A549 treated with CORT108297 at 1 μM for 4 hours (cell line): ENCODE data around the gene KREMEN2. TPM values are rescaled to one million over a fixed set of nuclear protein-coding genes. Genes with fewer than 3 reads are reported as not detected.

Experiments
- total RNA-seq: library from RNA; stranded (reverse); fragments of 200-300 nt; extraction: Qiagen RNA extraction; gene quantifications from 5 replicates; pipeline ENCODE4 v1.2.3, GENCODE V29; 2022

KREMEN2 gene, protein sequence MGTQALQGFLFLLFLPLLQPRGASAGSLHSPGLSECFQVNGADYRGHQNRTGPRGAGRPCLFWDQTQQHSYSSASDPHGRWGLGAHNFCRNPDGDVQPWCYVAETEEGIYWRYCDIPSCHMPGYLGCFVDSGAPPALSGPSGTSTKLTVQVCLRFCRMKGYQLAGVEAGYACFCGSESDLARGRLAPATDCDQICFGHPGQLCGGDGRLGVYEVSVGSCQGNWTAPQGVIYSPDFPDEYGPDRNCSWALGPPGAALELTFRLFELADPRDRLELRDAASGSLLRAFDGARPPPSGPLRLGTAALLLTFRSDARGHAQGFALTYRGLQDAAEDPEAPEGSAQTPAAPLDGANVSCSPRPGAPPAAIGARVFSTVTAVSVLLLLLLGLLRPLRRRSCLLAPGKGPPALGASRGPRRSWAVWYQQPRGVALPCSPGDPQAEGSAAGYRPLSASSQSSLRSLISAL
- 0.74 to 2.4 TPM (median 2.2 TPM) in 5 replicates for total RNA-seq

DNA sequence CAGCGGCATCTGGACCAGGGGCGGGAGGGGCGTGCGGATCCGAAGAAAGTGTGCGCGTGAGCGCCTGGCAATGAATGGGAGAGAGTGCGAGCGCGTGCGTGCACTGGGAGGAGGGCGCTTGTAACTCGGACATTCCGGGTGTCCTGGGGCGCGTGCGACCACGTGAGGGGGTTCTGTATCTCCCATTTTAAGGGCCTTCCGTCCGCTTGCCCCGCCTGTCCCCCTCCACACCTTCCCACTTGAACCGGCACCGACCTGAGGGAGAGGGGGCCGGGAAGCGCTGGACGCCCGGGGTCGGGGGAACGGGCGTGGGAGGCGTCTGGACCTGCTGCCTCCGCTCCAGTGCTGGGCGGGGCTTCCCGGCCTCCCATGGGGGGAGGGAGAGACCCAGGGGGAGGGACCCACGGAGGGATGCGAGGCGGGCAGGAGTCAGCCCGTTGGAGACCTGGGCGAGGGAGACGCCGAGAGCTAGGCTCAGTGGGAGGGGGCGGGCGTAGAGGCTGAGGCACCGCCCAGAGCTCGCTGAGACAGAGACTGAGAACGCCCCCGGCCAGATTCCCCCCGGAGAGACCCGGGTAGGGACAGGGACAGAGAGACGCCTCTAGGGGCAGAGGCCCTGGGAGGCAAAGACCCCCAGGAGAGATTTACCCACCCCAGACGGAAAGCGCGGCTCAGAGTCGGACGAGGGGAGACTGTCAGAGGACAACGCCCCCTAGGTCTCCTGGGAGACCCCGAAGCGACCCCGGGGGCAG lies at the start of gene KREMEN2:
TSS of gene KREMEN2 (plus strand) at position 553 of the 752 bp plus-strand sequence. CDS start 246 bp downstream, outside the sequence.

DNA sequence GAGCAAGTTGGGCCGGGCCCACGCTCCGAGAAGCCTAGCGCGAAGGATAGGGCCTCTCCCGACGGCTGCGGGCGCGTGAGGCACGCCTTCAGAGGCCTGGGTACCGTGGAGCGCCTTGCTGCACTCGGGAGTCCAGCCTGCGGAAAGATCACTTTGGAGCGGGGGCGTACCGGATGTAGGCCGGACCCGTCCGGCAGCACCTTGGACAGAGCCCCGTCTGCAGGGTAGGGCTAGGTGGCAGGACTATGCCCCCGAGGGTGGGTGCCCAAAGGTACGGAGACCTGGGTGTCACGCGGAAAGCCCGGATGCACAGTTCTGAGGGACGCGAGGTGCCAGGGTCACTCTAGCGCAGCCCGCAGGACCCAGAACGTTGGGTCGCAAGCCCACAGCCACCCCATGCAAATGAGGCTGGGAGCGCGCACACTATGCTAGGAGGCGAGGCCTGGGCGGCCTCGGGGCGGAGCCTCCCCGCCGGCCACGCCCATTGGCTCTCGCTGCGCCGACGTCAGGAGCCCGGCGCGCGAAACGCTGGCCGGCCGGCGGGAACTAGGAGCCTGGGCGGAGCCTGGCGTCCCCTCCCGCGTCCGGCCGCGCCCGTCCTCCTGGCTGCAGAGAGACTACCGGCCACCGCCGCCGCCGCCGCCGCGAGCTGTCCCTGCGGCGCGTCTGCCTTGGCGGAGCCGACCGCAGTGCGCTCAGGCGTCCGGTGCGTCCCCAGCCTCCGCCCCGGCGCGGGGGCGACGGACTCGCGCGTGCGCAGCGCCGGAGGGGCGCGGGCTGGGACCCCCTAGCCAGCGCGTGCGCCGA lies 4.9 kb downstream of the KREMEN2 start, which contains the start of gene PAQR4:
TSS of gene PAQR4 (plus strand) at position 611 of the 807 bp plus-strand sequence. CDS start 327 bp downstream, outside the sequence.

DNA sequence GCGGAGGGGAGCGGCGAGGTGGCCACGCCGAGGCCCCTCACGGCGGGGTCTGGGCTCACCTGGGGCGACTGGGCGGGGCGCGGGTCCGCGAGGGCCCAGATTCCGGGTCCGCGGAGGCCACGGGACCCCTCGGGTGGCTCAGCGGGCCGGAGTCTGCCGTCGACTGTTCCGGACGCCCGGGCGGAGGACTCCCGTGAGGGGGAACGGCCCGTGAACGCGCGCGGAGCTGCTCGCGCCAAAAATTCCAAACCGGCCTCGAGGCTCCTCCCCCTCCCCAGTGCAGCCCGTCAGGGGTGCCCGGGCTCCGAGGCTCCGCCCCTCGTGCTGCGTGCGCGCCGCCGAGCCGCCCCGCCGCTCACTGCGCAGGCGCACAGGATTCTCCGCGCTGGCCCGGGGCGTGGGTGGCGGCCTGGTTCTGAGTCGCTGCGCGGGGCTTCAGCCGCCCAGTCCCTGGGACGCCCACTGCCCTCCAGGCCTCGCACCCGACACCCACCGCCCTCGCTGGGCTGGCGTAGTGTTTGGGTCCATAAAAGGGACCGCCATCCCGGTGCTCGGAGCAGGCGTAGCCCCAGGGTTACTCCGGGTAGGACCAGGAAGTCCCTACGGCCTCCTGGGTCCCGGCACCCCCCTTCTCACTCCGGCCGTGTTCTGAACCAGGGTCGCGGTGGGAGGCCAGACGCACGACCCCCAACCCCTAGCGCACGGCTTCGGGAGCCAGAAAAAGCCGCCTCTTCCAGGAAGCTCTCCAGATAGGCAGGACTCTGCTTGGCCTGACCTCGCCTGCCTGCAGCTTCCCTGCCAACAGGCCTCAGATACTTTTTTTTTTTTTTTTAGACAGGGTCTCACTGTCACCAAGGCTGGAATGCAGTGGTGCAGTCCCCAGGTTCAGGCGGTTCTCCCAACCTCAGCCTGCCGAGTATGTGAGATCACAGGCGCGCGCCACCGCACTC lies 16.4 kb downstream of the KREMEN2 start, which contains the start of gene PKMYT1:
TSS of gene PKMYT1 (minus strand) at position 220 of the 950 bp plus-strand sequence. CDS start 789 bp downstream, outside the sequence.

DNA sequence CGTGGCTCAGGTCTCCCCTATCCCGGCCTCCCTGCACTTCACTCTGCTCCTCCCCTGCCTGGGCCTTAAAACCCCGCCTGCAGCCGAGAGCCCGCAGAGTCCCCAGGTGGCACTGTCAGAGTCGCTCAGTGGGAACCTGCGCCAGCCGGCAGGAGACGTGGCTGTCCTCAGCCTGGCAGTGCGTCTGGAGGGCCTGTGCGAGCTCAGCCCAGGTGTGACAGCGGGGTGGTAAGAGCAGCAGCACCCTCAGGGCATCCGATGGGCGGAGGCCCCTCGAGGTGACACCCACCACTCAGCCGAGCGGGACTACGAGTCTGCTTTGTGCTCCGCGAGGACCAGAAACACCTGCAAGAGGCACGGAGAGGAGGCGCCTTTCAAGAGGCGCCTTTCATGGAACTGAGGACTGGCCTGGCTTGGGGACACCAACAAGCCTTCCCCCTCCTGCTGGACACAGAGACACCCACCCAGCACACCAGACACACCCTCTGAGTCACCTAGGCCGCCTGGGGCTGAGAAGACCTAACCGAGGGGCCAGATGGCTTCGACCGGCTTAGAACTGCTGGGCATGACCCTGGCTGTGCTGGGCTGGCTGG lies 48.8 kb downstream of the KREMEN2 start, which contains the start of gene CLDN9:
TSS of gene CLDN9 (plus strand) at position 96 of the 593 bp plus-strand sequence. CDS start at position 536, 440 bp downstream.

Other genes starting within 250 kb of the KREMEN2 start
- gene PRSS27, start 244.1 kb upstream of the KREMEN2 start, total RNA-seq: 0.89 to 1.7 TPM (median 1.5 TPM) in 5 replicates
- 298 to 435 TPM (median 394 TPM) in 5 replicates for gene SRRM2, start 211.6 kb upstream of the KREMEN2 start, total RNA-seq
- gene ELOB, start 187.0 kb upstream of the KREMEN2 start, total RNA-seq: 441 to 526 TPM (median 493 TPM) in 5 replicates
- not detected in 5 replicates for gene PRSS33, start 176.7 kb upstream of the KREMEN2 start, total RNA-seq
- not detected in 5 replicates for gene PRSS41, start 165.8 kb upstream of the KREMEN2 start, total RNA-seq
- 0.14 to 0.35 TPM in 2 of 5 replicates, not detected in the others for gene PRSS21, start 147.0 kb upstream of the KREMEN2 start, total RNA-seq
- gene ZG16B, start 134.0 kb upstream of the KREMEN2 start, total RNA-seq: 0.74 to 1.2 TPM (median 0.82 TPM) in 5 replicates
- gene PRSS22, start 106.1 kb upstream of the KREMEN2 start, total RNA-seq: 1.2 to 2.8 TPM (median 2.4 TPM) in 5 replicates
- gene FLYWCH2, start 81.1 kb upstream of the KREMEN2 start, total RNA-seq: 47.2 to 60.5 TPM (median 56.0 TPM) in 5 replicates
- 18.4 to 33.4 TPM (median 28.8 TPM) in 5 replicates for gene FLYWCH1, start 52.3 kb upstream of the KREMEN2 start, total RNA-seq
- gene PAQR4, start 5.1 kb downstream of the KREMEN2 start, total RNA-seq: 29.3 to 49.0 TPM (median 45.3 TPM) in 5 replicates
- 58.3 to 101 TPM (median 92.1 TPM) in 5 replicates for gene PKMYT1, start 16.2 kb downstream of the KREMEN2 start, total RNA-seq
- gene CLDN9, start 48.6 kb downstream of the KREMEN2 start, total RNA-seq: 0.30 to 0.52 TPM (median 0.35 TPM) in 5 replicates
- 0.30 to 0.53 TPM (median 0.35 TPM) in 5 replicates for gene CLDN6, start 53.9 kb downstream of the KREMEN2 start, total RNA-seq
- 461 to 723 TPM (median 621 TPM) in 5 replicates for gene TNFRSF12A, start 56.1 kb downstream of the KREMEN2 start, total RNA-seq
- 204 to 258 TPM (median 252 TPM) in 5 replicates for gene HCFC1R1, start 59.7 kb downstream of the KREMEN2 start, total RNA-seq
- 24.3 to 39.1 TPM (median 34.7 TPM) in 5 replicates for gene THOC6, start 59.8 kb downstream of the KREMEN2 start, total RNA-seq
- not detected in 5 replicates for gene BICDL2, start 72.7 kb downstream of the KREMEN2 start, total RNA-seq
- gene MMP25, start 82.3 kb downstream of the KREMEN2 start, total RNA-seq: 0.52 to 1.0 TPM (median 0.90 TPM) in 5 replicates
- 22.4 to 40.0 TPM (median 27.1 TPM) in 5 replicates for gene IL32, start 101.4 kb downstream of the KREMEN2 start, total RNA-seq
- 0.03 to 0.05 TPM in 2 of 5 replicates, not detected in the others for gene ZSCAN10, start 135.0 kb downstream of the KREMEN2 start, total RNA-seq
- gene ZNF205, start 148.3 kb downstream of the KREMEN2 start, total RNA-seq: 10.8 to 15.5 TPM (median 14.6 TPM) in 5 replicates
- 8.9 to 13.7 TPM (median 11.8 TPM) in 5 replicates for gene ZNF213, start 170.8 kb downstream of the KREMEN2 start, total RNA-seq
- gene OR1F1, start 223.9 kb downstream of the KREMEN2 start, total RNA-seq: 0.24 to 0.60 TPM (median 0.40 TPM) in 5 replicates